DMS 273 treated with DMSO at 0.1 percent for 48 hours (cell line): ENCODE measurements around the gene PEX5.
A peak's percentile ranks its signal among the peaks of the same experiment; 100 is the strongest.

Experiments
- DNase-seq: peaks from one replicate; lab custom pipeline; 2025; lab: John Stamatoyannopoulos, UW

Gene PEX5

GRCh38 chr12:7189398-7190267, at the start of gene PEX5:
Gene PEX5 (plus strand): TSS chr12:7189686. CDS start chr12:7190378, 692 bp downstream.
- DNase-seq: peak; percentile 33

GRCh38 chr12:7141351-7142005, 48.0 kb upstream of the PEX5 start:
- no peak for DNase-seq

GRCh38 chr12:7142056-7142644, 47.3 kb upstream of the PEX5 start:
- no peak for DNase-seq

DNA sequence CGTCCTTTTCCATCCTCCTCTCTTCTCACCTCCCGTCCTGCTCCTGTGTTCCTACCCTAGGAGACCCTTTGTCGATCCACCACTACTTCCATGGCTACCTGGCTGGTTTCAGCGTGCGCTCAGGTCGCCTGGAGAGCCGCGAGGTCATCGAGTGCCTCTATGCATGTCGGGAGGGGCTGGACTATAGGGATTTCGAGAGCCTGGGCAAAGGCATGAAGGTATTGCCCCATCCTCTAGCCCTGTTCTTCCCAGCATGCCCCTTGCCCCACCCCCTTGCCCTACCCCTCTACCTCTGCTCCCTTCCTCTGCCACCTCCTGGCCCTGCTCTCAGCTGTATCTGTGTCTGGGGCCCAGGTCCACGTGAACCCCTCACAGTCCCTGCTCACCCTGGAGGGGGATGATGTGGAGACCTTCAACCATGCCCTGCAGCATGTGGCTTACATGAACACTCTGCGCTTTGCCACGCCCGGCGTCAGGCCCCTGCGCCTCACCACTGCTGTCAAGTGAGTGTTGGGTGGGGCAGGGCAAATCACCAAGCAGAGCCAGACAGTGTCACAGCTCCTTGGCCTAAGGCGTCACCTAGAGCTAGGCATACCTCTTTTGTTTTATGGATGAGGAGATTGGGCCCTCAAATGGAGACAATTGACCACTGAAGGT, 46.5 kb upstream of the PEX5 start:
- no peak for DNase-seq

GRCh38 chr12:7143564-7143963, 45.9 kb upstream of the PEX5 start:
- no peak for DNase-seq

- DNase-seq: no peak
Measured at GRCh38 chr12:7144414-7145120, 44.9 kb upstream of the PEX5 start.

DNA sequence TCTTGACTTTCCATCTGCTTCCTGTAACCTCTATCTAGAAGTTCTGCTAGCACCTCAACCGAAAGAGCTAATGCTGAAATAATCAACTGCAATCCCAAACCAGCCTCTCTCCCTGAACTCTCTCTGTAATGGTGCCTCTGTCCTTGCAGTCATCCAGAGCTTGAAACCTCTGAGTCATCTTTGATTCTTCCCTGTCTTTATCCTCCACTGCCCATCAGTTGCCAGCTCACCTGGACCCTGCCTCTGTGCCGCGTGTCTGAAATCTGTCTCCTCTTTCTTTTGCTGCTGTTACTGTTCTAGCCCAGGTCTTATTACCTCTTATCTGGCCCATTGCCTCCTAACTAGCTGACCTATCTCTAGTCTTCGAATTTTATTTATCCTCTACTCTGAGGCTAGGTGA, 43.8 kb upstream of the PEX5 start:
- DNase-seq: no peak

GRCh38 chr12:7146228-7146627, 43.3 kb upstream of the PEX5 start:
- DNase-seq: no peak

DNA sequence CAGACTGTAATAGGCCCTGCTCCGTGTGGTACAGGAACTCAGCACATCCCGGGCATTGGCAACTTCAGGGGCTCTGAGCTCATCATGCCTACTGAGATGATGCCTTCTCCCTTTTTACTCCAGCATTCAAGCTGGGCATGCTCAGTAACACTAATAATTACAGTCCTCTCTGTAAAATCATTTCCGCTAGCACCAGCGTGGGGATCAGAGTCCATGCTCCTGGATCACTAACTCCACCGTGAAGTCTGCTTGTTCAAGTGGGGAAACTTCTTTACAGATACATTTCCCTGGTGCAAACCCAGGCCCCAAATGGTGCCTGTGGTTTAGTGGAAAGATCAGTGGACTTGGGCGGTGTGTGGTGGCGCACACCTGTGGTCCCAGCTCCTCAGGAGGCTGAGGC, 42.6 kb upstream of the PEX5 start:
- DNase-seq: no peak

DNA sequence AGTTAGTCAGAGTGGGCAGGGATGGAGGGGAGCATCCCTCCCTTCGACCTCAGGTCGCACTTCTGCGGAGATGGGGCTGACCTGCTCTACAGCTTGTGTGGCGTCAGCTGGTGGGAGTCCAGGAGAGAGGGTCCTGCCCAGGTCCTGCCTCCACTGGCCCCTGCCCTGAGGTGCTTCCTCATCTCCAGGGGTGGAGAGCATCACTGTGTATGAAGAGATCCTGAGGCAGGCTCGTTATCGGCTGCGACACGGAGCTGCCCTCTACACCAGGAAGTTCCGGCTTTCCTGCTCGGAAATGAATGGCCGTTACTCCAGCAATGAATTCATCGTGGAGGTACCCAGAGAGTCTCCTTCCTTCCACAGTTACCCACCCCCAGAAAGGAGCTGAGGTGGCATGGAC, 39.1 kb upstream of the PEX5 start:
- no peak for DNase-seq

GRCh38 chr12:7150841-7151240, 38.6 kb upstream of the PEX5 start:
- no peak for DNase-seq

- no peak for DNase-seq
Measured at GRCh38 chr12:7151532-7151931, 38.0 kb upstream of the PEX5 start.

- DNase-seq: no peak
Measured at GRCh38 chr12:7152818-7153217, 36.7 kb upstream of the PEX5 start.

DNA sequence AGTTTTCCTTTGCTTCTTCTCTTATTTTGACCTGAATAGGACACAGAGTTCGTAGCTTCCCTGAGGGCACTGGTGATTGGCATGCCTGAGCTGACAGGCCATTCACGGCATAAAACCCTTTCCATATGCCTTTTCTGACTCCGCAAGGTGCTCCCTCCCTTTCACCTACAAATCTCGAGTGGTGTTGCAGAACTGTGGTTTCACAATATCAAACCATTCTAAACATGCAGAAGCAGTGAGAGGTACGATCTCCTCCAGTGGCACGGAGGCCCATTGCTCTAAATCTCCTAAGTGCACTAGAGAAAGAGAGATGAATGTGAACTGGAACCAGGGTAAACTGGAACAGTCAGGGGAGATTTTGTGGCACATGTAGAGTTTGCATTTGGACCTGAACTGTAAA, 35.4 kb upstream of the PEX5 start:
- DNase-seq: no peak

GRCh38 chr12:7154901-7155470, 34.5 kb upstream of the PEX5 start:
- no peak for DNase-seq

DNA sequence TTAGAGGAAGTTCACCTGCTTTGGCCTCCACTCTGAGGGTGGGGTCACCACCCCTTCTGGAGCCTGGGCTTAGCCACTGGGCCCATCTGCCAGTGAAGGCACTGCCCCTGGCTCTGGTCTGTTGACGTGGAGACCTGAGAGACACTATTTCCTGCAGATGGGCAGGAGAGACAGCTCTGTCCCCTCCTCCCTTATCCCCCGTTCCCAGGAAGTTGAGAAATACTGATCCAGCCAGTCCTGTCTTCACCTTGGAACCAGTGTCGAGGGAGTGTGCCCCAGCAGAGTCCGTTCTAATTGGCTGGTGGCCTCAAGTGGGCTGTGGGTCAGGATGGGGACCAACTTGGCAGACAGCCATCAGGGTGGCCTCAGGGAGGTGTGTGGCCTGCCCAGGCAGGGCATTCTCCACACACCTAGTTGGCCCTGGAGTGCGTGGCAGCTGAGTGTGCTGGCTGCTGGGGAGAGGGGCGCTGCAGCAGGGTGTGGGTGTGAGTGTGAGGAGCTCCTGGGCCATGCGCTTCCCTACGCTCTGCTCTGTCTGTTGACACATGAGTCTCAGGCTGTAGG, 33.9 kb upstream of the PEX5 start:
- no peak for DNase-seq

GRCh38 chr12:7156259-7157197, 33.0 kb upstream of the PEX5 start:
- no peak for DNase-seq

DNA sequence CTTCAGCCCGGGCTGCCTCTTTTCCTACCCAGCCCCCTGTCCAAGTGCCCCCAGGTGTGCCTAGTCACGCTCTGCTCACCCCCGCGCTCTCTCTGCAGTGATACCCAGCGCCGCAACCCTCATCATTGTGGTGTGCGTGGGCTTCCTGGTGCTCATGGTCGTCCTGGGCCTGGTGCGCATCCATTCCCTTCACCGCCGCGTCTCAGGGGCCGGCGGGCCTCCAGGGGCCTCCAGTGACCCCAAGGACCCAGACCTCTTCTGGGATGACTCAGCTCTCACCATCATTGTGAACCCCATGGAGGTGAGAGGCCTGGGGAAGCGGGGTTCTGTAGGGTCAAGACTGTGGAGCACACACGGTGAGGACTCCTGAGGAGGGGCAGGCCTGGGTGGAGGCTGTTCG, 32.1 kb upstream of the PEX5 start:
- DNase-seq: no peak

GRCh38 chr12:7158781-7159609, 30.5 kb upstream of the PEX5 start:
- DNase-seq: no peak
